Liver (tissue), 3 donors: ENCODE data around the gene MT1E.

Experiments used
- EGR1 ChIP-seq, 2 donors: IDR thresholded peaks; 2 replicates each; pipeline ENCODE4 v1.6.1; 2016 to 2018; ENCODE audit warnings: antibody characterized with exemption in 2 of 2, low read depth in 2 of 2
- FOXA1 ChIP-seq: IDR thresholded peaks from 2 replicates; pipeline ENCODE4 v1.6.1; 2016; ENCODE audit warnings: antibody characterized with exemption
- JUND ChIP-seq, 2 donors: IDR thresholded peaks; 2 replicates each; pipeline ENCODE4 v1.6.1; 2016; ENCODE audit warnings: antibody characterized with exemption in 2 of 2
- RAD21 ChIP-seq, 2 donors: IDR thresholded peaks; 2 replicates each; pipeline ENCODE4 v1.6.1; 2016; ENCODE audit warnings: antibody characterized with exemption in 2 of 2, mild to moderate bottlenecking in 2 of 2
- SP1 ChIP-seq: IDR thresholded peaks from 2 replicates; pipeline ENCODE4 v1.6.1; 2018; ENCODE audit warnings: antibody characterized with exemption, mild to moderate bottlenecking
- TF ChIP-seq, protein P1 (sequence below): fragments of 150-350 bp; IDR thresholded peaks from 2 replicates; pipeline ENCODE4 v1.5.1; 2017; ENCODE audit warnings: improper control_type of control experiment, low read depth, low read length; ENCODE audit not compliant: missing input control
- donor health status: healthy.
- donor health status: healthy.

DNA sequence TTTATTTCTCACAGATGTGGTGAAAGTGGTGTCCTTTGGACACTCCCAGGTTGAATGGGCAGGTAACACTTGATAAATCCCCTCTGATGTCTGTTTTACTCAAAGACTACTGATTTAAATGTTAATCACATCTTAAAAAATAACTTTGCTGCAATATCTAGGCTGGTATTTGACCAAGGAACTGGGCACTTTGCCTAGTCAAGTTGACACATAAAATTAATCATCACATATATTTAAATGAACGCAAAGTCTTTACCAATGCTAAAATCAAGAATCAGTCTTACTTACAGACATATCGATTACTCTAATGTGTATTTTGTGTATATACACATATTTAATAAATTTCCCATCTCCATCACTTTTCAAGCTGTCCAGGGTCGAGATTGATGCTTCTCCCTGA is 10.2 kb upstream of the MT1E start:
- TF ChIP-seq JUND (IDR thresholded peaks at IDR 0.05) (no peak), RAD21 (IDR thresholded peaks at IDR 0.05) (no peak), EGR1 (IDR thresholded peaks at IDR 0.05; ENCODE audit: low read depth in 2 of 2) (no peak), FOXA1 (no peak), SP1 (no peak)
- TF ChIP-seq, protein P1, sequence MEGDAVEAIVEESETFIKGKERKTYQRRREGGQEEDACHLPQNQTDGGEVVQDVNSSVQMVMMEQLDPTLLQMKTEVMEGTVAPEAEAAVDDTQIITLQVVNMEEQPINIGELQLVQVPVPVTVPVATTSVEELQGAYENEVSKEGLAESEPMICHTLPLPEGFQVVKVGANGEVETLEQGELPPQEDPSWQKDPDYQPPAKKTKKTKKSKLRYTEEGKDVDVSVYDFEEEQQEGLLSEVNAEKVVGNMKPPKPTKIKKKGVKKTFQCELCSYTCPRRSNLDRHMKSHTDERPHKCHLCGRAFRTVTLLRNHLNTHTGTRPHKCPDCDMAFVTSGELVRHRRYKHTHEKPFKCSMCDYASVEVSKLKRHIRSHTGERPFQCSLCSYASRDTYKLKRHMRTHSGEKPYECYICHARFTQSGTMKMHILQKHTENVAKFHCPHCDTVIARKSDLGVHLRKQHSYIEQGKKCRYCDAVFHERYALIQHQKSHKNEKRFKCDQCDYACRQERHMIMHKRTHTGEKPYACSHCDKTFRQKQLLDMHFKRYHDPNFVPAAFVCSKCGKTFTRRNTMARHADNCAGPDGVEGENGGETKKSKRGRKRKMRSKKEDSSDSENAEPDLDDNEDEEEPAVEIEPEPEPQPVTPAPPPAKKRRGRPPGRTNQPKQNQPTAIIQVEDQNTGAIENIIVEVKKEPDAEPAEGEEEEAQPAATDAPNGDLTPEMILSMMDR = no peak
